GM20000 (cell line): ENCODE measurements around the gene CIAPIN1.
"Not testable (repeated sequence)": the region's sequence is repeated elsewhere in the genome, so short reads cannot be mapped to it uniquely, and the experiment has no call there.

Experiments used
- DNase-seq: peaks from one replicate; pipeline ENCODE4 v3.0.0; 2012; ENCODE audit warnings: low spot score
- TF ChIP-seq, protein P1 (sequence below): IDR thresholded peaks from 2 replicates; pipeline ENCODE4 v1.5.1; 2012; ENCODE audit warnings: mild to moderate bottlenecking, control low read depth; ENCODE audit errors: extremely low read depth, missing control alignments

Gene CIAPIN1

GRCh38 chr16:57403965-57404817 lies 43.0 kb downstream of the CIAPIN1 start, which contains the start of gene CCL17:
Gene CCL17, plus strand, starts transcription at chr16:57404767. Its CDS starts 9,166 bp downstream, at chr16:57413933.
- DNase-seq, result no peak
- TF ChIP-seq, protein P1, sequence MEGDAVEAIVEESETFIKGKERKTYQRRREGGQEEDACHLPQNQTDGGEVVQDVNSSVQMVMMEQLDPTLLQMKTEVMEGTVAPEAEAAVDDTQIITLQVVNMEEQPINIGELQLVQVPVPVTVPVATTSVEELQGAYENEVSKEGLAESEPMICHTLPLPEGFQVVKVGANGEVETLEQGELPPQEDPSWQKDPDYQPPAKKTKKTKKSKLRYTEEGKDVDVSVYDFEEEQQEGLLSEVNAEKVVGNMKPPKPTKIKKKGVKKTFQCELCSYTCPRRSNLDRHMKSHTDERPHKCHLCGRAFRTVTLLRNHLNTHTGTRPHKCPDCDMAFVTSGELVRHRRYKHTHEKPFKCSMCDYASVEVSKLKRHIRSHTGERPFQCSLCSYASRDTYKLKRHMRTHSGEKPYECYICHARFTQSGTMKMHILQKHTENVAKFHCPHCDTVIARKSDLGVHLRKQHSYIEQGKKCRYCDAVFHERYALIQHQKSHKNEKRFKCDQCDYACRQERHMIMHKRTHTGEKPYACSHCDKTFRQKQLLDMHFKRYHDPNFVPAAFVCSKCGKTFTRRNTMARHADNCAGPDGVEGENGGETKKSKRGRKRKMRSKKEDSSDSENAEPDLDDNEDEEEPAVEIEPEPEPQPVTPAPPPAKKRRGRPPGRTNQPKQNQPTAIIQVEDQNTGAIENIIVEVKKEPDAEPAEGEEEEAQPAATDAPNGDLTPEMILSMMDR, result no peak

DNA sequence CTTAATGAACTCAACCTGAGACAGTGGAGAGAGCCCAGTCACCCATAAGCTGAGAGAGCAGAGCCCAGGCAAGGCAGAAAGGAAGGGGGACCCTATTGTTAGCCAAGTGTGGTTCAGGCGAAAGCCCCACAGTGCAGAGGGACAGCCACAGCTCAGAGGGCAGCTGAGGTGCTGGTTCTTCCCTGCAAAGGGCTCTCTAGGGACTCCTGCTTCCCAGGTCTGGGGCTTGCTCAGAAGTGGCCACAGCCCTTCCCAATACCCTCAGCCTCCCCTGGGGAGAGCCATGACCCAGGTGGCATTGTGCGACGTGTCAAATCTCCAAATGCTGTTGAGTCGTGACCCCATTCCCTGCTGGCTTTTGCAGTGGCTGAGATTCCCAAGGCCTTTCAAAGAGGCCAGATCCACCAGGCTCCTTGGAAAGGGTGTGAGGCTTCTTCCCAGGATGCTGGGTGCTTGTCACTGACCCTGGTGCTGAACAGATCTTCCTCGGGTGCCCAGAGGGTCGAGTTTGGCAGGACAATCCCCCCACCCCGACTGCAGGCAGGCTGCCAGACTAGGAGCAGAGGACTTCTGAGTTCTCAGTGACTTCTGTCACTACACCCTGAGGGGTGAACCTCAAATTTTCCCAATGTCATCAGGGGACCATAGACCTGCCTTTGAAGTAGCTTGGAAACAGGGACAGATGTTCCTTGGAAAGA lies 45.1 kb downstream of the CIAPIN1 start:
- TF ChIP-seq, protein P1, result no peak
- no peak for DNase-seq

- DNase-seq, result not testable (repeated sequence)
Observed at GRCh38 chr16:57397493-57397892, 49.7 kb downstream of the CIAPIN1 start.

- no peak for DNase-seq
- TF ChIP-seq, protein P1, result no peak
Observed at GRCh38 chr16:57396786-57397185, 50.4 kb downstream of the CIAPIN1 start.

- TF ChIP-seq, protein P1, result no peak
- DNase-seq, result no peak
Observed at GRCh38 chr16:57395026-57395425, 52.2 kb downstream of the CIAPIN1 start.

- DNase-seq, result no peak
- TF ChIP-seq, protein P1, result no peak
Observed at GRCh38 chr16:57394444-57394843, 52.7 kb downstream of the CIAPIN1 start.

DNA sequence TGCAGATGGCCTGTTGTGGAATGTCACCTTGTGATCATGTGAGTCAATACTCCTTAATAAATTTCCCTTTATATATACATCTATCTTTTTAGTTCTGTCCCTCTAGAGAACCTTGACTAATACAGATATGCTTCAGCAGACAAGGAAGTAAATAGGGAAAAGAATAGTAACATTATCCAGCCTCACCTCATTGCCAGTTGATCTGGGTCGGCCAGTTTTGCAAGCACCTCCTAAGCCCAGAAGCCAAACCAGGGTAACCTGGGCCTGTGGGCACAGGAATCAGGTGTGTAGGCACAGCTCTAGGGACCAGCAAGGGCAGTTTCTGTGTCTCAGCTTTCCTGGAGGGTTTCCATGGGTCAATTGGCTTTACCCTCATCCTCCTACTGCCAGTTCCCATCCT lies 54.5 kb downstream of the CIAPIN1 start:
- TF ChIP-seq, protein P1, result no peak
- DNase-seq, result no peak
